T-helper 9 cell (primary cell): ENCODE results near the gene TMEM200A.

Experiments used
- DNase-seq: peaks from one replicate; pipeline ENCODE4 v3.0.0-alpha.2; 2020

The TMEM200A gene

GRCh38 chr6:130426066-130426721 is 60.4 kb downstream of the TMEM200A start:
- DNase-seq: no peak

- no peak for DNase-seq
Measured at GRCh38 chr6:130431346-130431852, 65.6 kb downstream of the TMEM200A start.

GRCh38 chr6:130432838-130433237 is 67.0 kb downstream of the TMEM200A start:
- no peak for DNase-seq

GRCh38 chr6:130434174-130434873 is 68.5 kb downstream of the TMEM200A start:
- DNase-seq: no peak

- no peak for DNase-seq
Measured at GRCh38 chr6:130435181-130435580, 69.4 kb downstream of the TMEM200A start.

- DNase-seq: no peak
Measured at GRCh38 chr6:130437961-130438360, 72.1 kb downstream of the TMEM200A start.

GRCh38 chr6:130447374-130447773 is 81.6 kb downstream of the TMEM200A start:
- no peak for DNase-seq

- DNase-seq: no peak
Measured at GRCh38 chr6:130452336-130452735, 86.5 kb downstream of the TMEM200A start.

GRCh38 chr6:130453230-130453629 is 87.4 kb downstream of the TMEM200A start:
- no peak for DNase-seq

- DNase-seq: no peak
Measured at GRCh38 chr6:130457605-130458004, 91.8 kb downstream of the TMEM200A start.

GRCh38 chr6:130459316-130459715 is 93.5 kb downstream of the TMEM200A start:
- no peak for DNase-seq

GRCh38 chr6:130460934-130461333 is 95.1 kb downstream of the TMEM200A start:
- no peak for DNase-seq

GRCh38 chr6:130466052-130466747 is 100.4 kb downstream of the TMEM200A start:
- DNase-seq: no peak

GRCh38 chr6:130466748-130467061 is 100.9 kb downstream of the TMEM200A start:
- DNase-seq: no peak

GRCh38 chr6:130467146-130468050 is 101.6 kb downstream of the TMEM200A start:
- DNase-seq: no peak

GRCh38 chr6:130470766-130471165 is 104.9 kb downstream of the TMEM200A start:
- DNase-seq: no peak

GRCh38 chr6:130473886-130474285 is 108.1 kb downstream of the TMEM200A start:
- DNase-seq: no peak

GRCh38 chr6:130482645-130483390 is 117.0 kb downstream of the TMEM200A start:
- DNase-seq: no peak

- DNase-seq: no peak
Measured at GRCh38 chr6:130485870-130486269, 120.1 kb downstream of the TMEM200A start.

- no peak for DNase-seq
Measured at GRCh38 chr6:130486417-130486816, 120.6 kb downstream of the TMEM200A start.

GRCh38 chr6:130489514-130489913 is 123.7 kb downstream of the TMEM200A start:
- DNase-seq: no peak
